Keratinocyte (primary cell): Measurements from ENCODE around the gene SIGLEC11. TPM values are rescaled to one million over a fixed set of nuclear protein-coding genes. Genes with fewer than 3 reads are reported as not detected.
"Not testable (repeated sequence)": the region's sequence is repeated elsewhere in the genome, so short reads cannot be mapped to it uniquely, and the experiment has no call there.

ENCODE experiments used
- DNase-seq: peaks from one replicate; pipeline ENCODE4 v3.0.0-alpha.2; 2011; ENCODE audit warnings: low read depth, missing footprints, low spot score
- FAIRE-seq: peaks from 2 replicates; lab custom pipeline; 2011; peaks lifted over from hg19 to GRCh38; lab: Jason Lieb, UNC
- H2AFZ ChIP-seq: 2 replicates; pipeline ENCODE4 v1.6.0; 2012; ENCODE audit warnings: low read length, control low read depth, inconsistent platforms; ENCODE audit not compliant: control insufficient read depth
- H3K27ac ChIP-seq: 2 replicates; pipeline ENCODE4 v1.5.1; 2011; ENCODE audit warnings: low read length; ENCODE audit not compliant: control insufficient read depth, insufficient read depth
- H3K27me3 ChIP-seq: 3 replicates; pipeline ENCODE4 v1.6.0; 2011; ENCODE audit warnings: low read length; ENCODE audit not compliant: control insufficient read depth, insufficient read depth; ENCODE audit errors: extremely low read depth
- H3K36me3 ChIP-seq, 2 experiments: 2 replicates in 1 of 2; 3 replicates in 1 of 2; pipeline ENCODE4 v1.5.1; 2011; ENCODE audit warnings: low read length in 2 of 2, mild to moderate bottlenecking in 1 of 2; ENCODE audit not compliant: control insufficient read depth in 2 of 2, insufficient read depth in 2 of 2; ENCODE audit errors: extremely low read depth in 1 of 2
- H3K4me1 ChIP-seq: 3 replicates; pipeline ENCODE4 v1.5.1; 2011; ENCODE audit warnings: low read length; ENCODE audit not compliant: control insufficient read depth, insufficient read depth; ENCODE audit errors: extremely low read depth
- H3K4me2 ChIP-seq: 3 replicates; pipeline ENCODE4 v1.6.0; 2011; ENCODE audit warnings: low read depth, low read length; ENCODE audit not compliant: control insufficient read depth, insufficient read depth; ENCODE audit errors: extremely low read depth
- H3K4me3 ChIP-seq, 3 experiments: fragments of 200-600 bp in 1 of 3; sonication (generic) in 1 of 3; 2 replicates in 2 of 3; 3 replicates in 1 of 3; pipeline ENCODE4 v1.5.1; 2011 to 2016; ENCODE audit warnings: low read length in 3 of 3, mild to moderate bottlenecking in 3 of 3, control low read depth in 2 of 3, inconsistent platforms in 1 of 3, low read depth in 1 of 3, mixed read lengths in 1 of 3, mixed run types in 1 of 3, moderate library complexity in 1 of 3; ENCODE audit not compliant: control insufficient read depth in 2 of 3, insufficient read depth in 2 of 3; ENCODE audit errors: extremely low read depth in 1 of 3
- H3K79me2 ChIP-seq: 2 replicates; pipeline ENCODE4 v1.6.0; 2012; ENCODE audit warnings: low read length; ENCODE audit not compliant: control insufficient read depth, insufficient read depth
- H3K9ac ChIP-seq: 3 replicates; pipeline ENCODE4 v1.6.0; 2011; ENCODE audit warnings: low read length; ENCODE audit not compliant: control insufficient read depth, insufficient read depth; ENCODE audit errors: extremely low read depth
- H3K9me1 ChIP-seq: 3 replicates; pipeline ENCODE4 v1.6.0; 2011; ENCODE audit warnings: low read length; ENCODE audit not compliant: control insufficient read depth, insufficient read depth; ENCODE audit errors: extremely low read depth
- H3K9me3 ChIP-seq: 2 replicates; pipeline ENCODE4 v1.5.1; 2012; ENCODE audit warnings: low read depth, low read length; ENCODE audit not compliant: control insufficient read depth
- H4K20me1 ChIP-seq: 3 replicates; pipeline ENCODE4 v1.6.0; 2011; ENCODE audit warnings: low read length; ENCODE audit not compliant: control insufficient read depth, insufficient read depth; ENCODE audit errors: extremely low read depth
- EZH2 ChIP-seq: IDR thresholded peaks from one replicate; pipeline ENCODE4 v1.6.1; 2012; ENCODE audit warnings: inconsistent platforms, mild to moderate bottlenecking, low read length, moderate library complexity
- dilution Hi-C: fragments of 300-500 bp; cut with MboI; formaldehyde crosslinking; loops from one replicate; pipeline ENCODE4 v1.7.0; 2020; ENCODE audit warnings: low sequenced_read_pairs; ENCODE audit not compliant: extremely low pct_ligation_motif_present
- polyA plus RNA-seq, 5 experiments: library from polyadenylated mRNA; depleted of rRNA in 3 of 5; stranded (reverse) in 3 of 5; stranded (forward) in 1 of 5; unstranded in 1 of 5; fragments of >200 nt; gene quantifications; 1 replicate in 1 of 5; 2 replicates in 3 of 5; 3 replicates in 1 of 5; pipeline versions ENCODE4 v1.2.1 to v1.2.3, GENCODE V29; 2011 to 2012; ENCODE audit warnings: missing spikeins in 2 of 5, low read depth in 1 of 5, low replicate concordance in 1 of 5
- TF ChIP-seq, protein P1 (sequence below), 3 experiments: IDR thresholded peaks in 1 of 3; conservative IDR thresholded peaks in 1 of 3; optimal IDR thresholded peaks in 1 of 3; 2 replicates in 2 of 3; 3 replicates in 1 of 3; pipeline versions ENCODE3 to v1.5.1; 2011; ENCODE audit warnings: low read length in 3 of 3, mild to moderate bottlenecking in 3 of 3, moderate library complexity in 2 of 3, control low read depth in 1 of 3, inconsistent platforms in 1 of 3; ENCODE audit not compliant: insufficient read depth in 2 of 3; ENCODE audit errors: extremely low read depth in 1 of 3

The SIGLEC11 gene
- polyA plus RNA-seq, 1 donor (not counting 4 experiments of a cell fraction or from before 2014, with no cell fraction given): not detected

GRCh38 chr19:49946415-49946814 lies 14.6 kb downstream of the SIGLEC11 start:
- dilution Hi-C loops: no loop called here
- TF ChIP-seq, protein P1, sequence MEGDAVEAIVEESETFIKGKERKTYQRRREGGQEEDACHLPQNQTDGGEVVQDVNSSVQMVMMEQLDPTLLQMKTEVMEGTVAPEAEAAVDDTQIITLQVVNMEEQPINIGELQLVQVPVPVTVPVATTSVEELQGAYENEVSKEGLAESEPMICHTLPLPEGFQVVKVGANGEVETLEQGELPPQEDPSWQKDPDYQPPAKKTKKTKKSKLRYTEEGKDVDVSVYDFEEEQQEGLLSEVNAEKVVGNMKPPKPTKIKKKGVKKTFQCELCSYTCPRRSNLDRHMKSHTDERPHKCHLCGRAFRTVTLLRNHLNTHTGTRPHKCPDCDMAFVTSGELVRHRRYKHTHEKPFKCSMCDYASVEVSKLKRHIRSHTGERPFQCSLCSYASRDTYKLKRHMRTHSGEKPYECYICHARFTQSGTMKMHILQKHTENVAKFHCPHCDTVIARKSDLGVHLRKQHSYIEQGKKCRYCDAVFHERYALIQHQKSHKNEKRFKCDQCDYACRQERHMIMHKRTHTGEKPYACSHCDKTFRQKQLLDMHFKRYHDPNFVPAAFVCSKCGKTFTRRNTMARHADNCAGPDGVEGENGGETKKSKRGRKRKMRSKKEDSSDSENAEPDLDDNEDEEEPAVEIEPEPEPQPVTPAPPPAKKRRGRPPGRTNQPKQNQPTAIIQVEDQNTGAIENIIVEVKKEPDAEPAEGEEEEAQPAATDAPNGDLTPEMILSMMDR (optimal IDR thresholded peaks at IDR 0.05 in 1 of 3, IDR thresholded peaks at IDR 0.05 in 1 of 3, conservative IDR thresholded peaks at IDR 0.05 in 1 of 3; ENCODE audit: extremely low read depth in 1 of 3, insufficient read depth in 2 of 3, low read length in 3 of 3): no peak
- TF ChIP-seq EZH2: no peak
- Histone ChIP-seq H3K27me3 (no peaks in the 10 kb centered on the region), H4K20me1 (no peaks in the 10 kb centered on the region), H3K4me1 (no peaks in the 10 kb centered on the region), H3K79me2 (no peaks in the 10 kb centered on the region), H3K4me2 (no peak overlapping the region), H3K9me1 (no peaks in the 10 kb centered on the region), H3K9ac (no peak overlapping the region), H3K36me3 (no peaks in the 10 kb centered on the region), H2AFZ (no peak overlapping the region), H3K9me3 (no peaks in the 10 kb centered on the region), H3K4me3 (no peak overlapping the region), H3K27ac (no peak overlapping the region)
- FAIRE-seq (no peak), DNase-seq (no peak)

- H3K79me2 ChIP-seq, H3K4me2 ChIP-seq, H3K4me1 ChIP-seq, FAIRE-seq, H4K20me1 ChIP-seq, H2AFZ ChIP-seq, DNase-seq, H3K27me3 ChIP-seq, H3K4me3 ChIP-seq, H3K9me1 ChIP-seq, H3K27ac ChIP-seq, dilution Hi-C loops, H3K9ac ChIP-seq, H3K9me3 ChIP-seq, H3K36me3 ChIP-seq: not testable (repeated sequence)
Measured at GRCh38 chr19:49944567-49944966, 16.4 kb downstream of the SIGLEC11 start.

DNA sequence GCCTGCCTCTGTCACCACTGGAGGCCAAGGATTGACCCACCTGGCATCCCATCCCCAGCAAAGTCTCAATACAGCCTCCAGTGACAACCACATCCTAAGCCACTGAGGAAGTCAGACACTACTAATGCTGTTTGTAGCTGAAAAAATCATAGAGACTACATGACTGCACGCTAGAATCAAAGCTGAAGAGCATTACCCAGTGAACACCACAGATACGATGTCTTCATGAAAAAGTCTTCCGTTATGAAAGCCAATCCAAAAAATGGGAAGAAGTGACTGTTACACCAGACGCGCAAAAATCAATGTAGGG lies 20.5 kb downstream of the SIGLEC11 start:
- no peaks in the 10 kb centered on the region for H3K79me2 ChIP-seq
- H3K36me3 ChIP-seq: no peaks in the 10 kb centered on the region
- no peak overlapping the region for H3K4me2 ChIP-seq
- FAIRE-seq (no peak), DNase-seq (no peak)
- H3K4me3 ChIP-seq: no peak overlapping the region
- dilution Hi-C loops: no loop called here
- H3K9me3 ChIP-seq: no peaks in the 10 kb centered on the region
- H3K9ac ChIP-seq: no peak overlapping the region
- TF ChIP-seq EZH2: no peak
- TF ChIP-seq, protein P1 (optimal IDR thresholded peaks at IDR 0.05 in 1 of 3, IDR thresholded peaks at IDR 0.05 in 1 of 3, conservative IDR thresholded peaks at IDR 0.05 in 1 of 3; ENCODE audit: extremely low read depth in 1 of 3, insufficient read depth in 2 of 3, low read length in 3 of 3): no peak
- H4K20me1 ChIP-seq: no peaks in the 10 kb centered on the region
- H2AFZ ChIP-seq: no peak overlapping the region
- no peaks in the 10 kb centered on the region for H3K9me1 ChIP-seq
- H3K27ac ChIP-seq: no peak overlapping the region
- H3K27me3 ChIP-seq: no peaks in the 10 kb centered on the region
- peaks cover 2% of the 10 kb centered on the region for H3K4me1 ChIP-seq
